Measurements from ENCODE around the gene CMTM2.
"Not testable (repeated sequence)": the region's sequence is repeated elsewhere in the genome, so short reads cannot be mapped to it uniquely, and the experiment has no call there.

CMTM2 gene

DNA sequence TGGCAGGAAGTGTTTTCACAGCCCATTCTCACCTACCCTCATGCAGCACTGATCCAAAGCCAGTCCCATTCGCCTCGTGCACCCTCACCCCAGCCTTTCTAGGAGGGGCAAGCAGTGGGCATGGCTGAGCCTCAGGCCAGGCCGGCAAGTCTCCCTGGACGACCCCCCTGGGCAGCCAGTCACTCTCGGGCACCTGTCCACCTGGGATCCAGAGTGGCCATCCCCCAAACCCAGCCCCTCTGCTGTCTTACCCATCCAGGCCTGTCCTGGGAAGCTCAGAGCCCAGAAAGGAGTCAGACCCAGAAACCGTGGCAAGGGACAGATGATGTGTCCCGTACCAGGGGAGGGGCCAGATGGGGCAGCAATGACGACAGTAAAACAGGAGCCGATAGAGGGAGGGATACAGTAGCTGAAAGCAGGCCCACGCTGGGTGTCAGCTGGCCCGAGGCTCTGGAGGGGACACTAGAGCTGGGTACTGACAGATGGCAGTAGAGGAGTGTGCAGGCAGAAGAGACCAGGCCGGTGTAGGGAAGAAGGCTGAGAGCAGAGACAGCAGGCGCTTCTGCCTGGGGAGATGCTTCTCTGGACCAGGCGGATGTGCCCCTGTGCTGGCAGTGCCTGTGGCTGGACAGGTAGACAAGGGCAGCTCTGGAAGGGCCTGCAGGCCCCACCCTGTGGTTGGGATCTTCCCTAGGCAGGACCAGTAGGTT is 31.0 kb downstream of the CMTM2 start:
- Histone ChIP-seq H3K4me3 (ENCODE audit: insufficient read length, low read depth) (no peak overlapping the region), H3K27me3 (ENCODE audit: insufficient read depth, insufficient read length) (no peaks in the 10 kb centered on the region), H3K9ac (ENCODE audit: insufficient read length, low read depth) (no peak overlapping the region), H3K9me3 (ENCODE audit: insufficient read depth, low read length) (no peaks in the 10 kb centered on the region), H3K36me3 (ENCODE audit: insufficient read depth, insufficient read length, low read length) (peaks cover 85% of the 10 kb centered on the region), H3K4me1 (ENCODE audit: insufficient read depth, insufficient read length) (peaks cover 35% of the 10 kb centered on the region)
- DNase-seq (ENCODE audit: low read depth, low spot score): no peak
- TF ChIP-seq YY1 (IDR thresholded peaks at IDR 0.05; ENCODE audit: insufficient read depth, insufficient read length): no peak
- no peak for TF ChIP-seq SUZ12 (IDR thresholded peaks at IDR 0.05; ENCODE audit: extremely low read depth, insufficient read depth, insufficient read length)
- no peak for TF ChIP-seq ZNF274 (IDR thresholded peaks at IDR 0.05; ENCODE audit: low read depth, low read length)

DNA sequence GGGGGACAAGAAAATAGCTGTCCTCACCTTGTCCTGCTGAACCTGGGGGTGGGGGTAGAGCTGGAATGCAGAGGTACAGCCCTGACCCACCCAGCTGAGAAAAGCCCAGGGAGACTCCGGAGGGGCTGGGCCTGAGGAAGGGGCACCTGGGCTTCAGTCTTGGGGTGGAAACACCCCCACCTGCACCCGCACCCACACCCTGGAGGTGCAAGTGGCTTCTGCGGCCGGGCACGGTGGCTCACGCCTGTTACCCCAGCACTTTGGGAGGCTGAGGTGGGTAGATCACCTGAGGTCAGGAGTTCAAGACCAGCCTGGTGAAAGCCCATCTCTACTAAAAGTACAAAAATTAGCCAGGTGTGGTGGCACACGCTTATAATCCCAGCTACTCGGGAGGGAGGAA is 32.6 kb downstream of the CMTM2 start:
- not testable (repeated sequence) for H3K27me3 ChIP-seq (ENCODE audit: insufficient read depth, insufficient read length); H3K9me3 ChIP-seq (ENCODE audit: insufficient read depth, low read length); DNase-seq (ENCODE audit: low read depth, low spot score); H3K4me3 ChIP-seq (ENCODE audit: insufficient read length, low read depth); H3K9ac ChIP-seq (ENCODE audit: insufficient read length, low read depth)
- H3K36me3 ChIP-seq (ENCODE audit: insufficient read depth, insufficient read length, low read length): peaks cover 81% of the 10 kb centered on the region
- H3K4me1 ChIP-seq (ENCODE audit: insufficient read depth, insufficient read length): peaks cover 31% of the 10 kb centered on the region

- Histone ChIP-seq H3K4me3 (ENCODE audit: insufficient read length, low read depth) (no peak overlapping the region), H3K9ac (ENCODE audit: insufficient read length, low read depth) (no peak overlapping the region), H3K9me3 (ENCODE audit: insufficient read depth, low read length) (no peaks in the 10 kb centered on the region), H3K27me3 (ENCODE audit: insufficient read depth, insufficient read length) (no peaks in the 10 kb centered on the region), H3K4me1 (ENCODE audit: insufficient read depth, insufficient read length) (peaks cover 27% of the 10 kb centered on the region), H3K36me3 (ENCODE audit: insufficient read depth, insufficient read length, low read length) (peaks cover 76% of the 10 kb centered on the region)
- DNase-seq (ENCODE audit: low read depth, low spot score): no peak
- TF ChIP-seq SUZ12 (IDR thresholded peaks at IDR 0.05; ENCODE audit: extremely low read depth, insufficient read depth, insufficient read length) (no peak), YY1 (IDR thresholded peaks at IDR 0.05; ENCODE audit: insufficient read depth, insufficient read length) (no peak), ZNF274 (IDR thresholded peaks at IDR 0.05; ENCODE audit: low read depth, low read length) (no peak)
Measured at GRCh38 chr16:66612422-66612821, 33.2 kb downstream of the CMTM2 start.

GRCh38 chr16:66614161-66614802 is 35.0 kb downstream of the CMTM2 start:
- no peak for DNase-seq (ENCODE audit: low read depth, low spot score)
- no peaks in the 10 kb centered on the region for H3K9me3 ChIP-seq (ENCODE audit: insufficient read depth, low read length)
- peaks cover 64% of the 10 kb centered on the region for H3K36me3 ChIP-seq (ENCODE audit: insufficient read depth, insufficient read length, low read length)
- TF ChIP-seq SUZ12 (IDR thresholded peaks at IDR 0.05; ENCODE audit: extremely low read depth, insufficient read depth, insufficient read length) (no peak), YY1 (IDR thresholded peaks at IDR 0.05; ENCODE audit: insufficient read depth, insufficient read length) (no peak), ZNF274 (IDR thresholded peaks at IDR 0.05; ENCODE audit: low read depth, low read length) (no peak)
- no peaks in the 10 kb centered on the region for H3K27me3 ChIP-seq (ENCODE audit: insufficient read depth, insufficient read length)
- H3K9ac ChIP-seq (ENCODE audit: insufficient read length, low read depth): no peak overlapping the region
- H3K4me1 ChIP-seq (ENCODE audit: insufficient read depth, insufficient read length): peaks cover 19% of the 10 kb centered on the region
- no peak overlapping the region for H3K4me3 ChIP-seq (ENCODE audit: insufficient read length, low read depth)

DNA sequence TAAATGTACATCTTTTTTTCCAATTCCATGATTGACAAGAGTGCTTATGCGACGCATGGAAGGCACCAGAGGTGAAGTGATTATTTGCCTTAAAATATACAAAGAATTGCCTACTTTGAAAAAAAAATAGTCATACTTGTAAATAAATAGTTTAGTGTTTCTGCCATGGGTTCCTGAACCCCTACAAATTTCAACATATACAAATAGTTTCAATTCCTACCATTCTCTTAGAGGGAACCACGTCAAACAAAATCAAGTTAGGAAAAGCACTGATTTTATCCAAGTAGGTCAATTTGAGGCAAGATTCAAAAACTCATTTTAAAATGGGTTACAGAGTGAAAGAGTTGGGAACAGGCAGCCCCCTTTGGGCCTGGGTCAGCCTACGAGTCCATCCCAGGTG is 36.9 kb downstream of the CMTM2 start:
- no peak for DNase-seq (ENCODE audit: low read depth, low spot score)
- H3K27me3 ChIP-seq (ENCODE audit: insufficient read depth, insufficient read length): no peaks in the 10 kb centered on the region
- H3K36me3 ChIP-seq (ENCODE audit: insufficient read depth, insufficient read length, low read length): peaks cover 48% of the 10 kb centered on the region
- no peaks in the 10 kb centered on the region for H3K9me3 ChIP-seq (ENCODE audit: insufficient read depth, low read length)
- no peak overlapping the region for H3K4me3 ChIP-seq (ENCODE audit: insufficient read length, low read depth)
- no peak for TF ChIP-seq ZNF274 (IDR thresholded peaks at IDR 0.05; ENCODE audit: low read depth, low read length)
- no peak for TF ChIP-seq YY1 (IDR thresholded peaks at IDR 0.05; ENCODE audit: insufficient read depth, insufficient read length)
- no peak for TF ChIP-seq SUZ12 (IDR thresholded peaks at IDR 0.05; ENCODE audit: extremely low read depth, insufficient read depth, insufficient read length)
- H3K4me1 ChIP-seq (ENCODE audit: insufficient read depth, insufficient read length): peaks cover 13% of the 10 kb centered on the region
- no peak overlapping the region for H3K9ac ChIP-seq (ENCODE audit: insufficient read length, low read depth)

DNA sequence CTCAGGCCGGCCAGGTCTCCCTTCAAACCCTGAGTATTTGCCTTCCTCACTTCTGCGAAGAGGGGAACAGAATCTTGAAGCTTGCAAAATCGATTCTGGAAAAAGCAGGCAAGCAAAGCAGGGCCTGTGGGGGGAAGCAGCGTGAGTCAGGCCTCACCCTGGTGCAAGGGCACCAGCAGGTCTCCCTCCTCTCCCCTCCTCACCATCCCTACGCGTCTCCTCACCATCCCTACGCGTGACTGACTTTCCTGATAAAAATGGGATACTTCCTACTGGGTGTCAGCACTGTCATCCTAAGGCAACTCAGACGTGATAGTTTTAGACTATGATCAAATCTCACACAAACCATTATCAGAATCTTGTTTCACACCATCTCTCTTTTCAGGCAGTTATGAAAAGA is 37.3 kb downstream of the CMTM2 start:
- TF ChIP-seq YY1 (IDR thresholded peaks at IDR 0.05; ENCODE audit: insufficient read depth, insufficient read length) (no peak), SUZ12 (IDR thresholded peaks at IDR 0.05; ENCODE audit: extremely low read depth, insufficient read depth, insufficient read length) (no peak), ZNF274 (IDR thresholded peaks at IDR 0.05; ENCODE audit: low read depth, low read length) (no peak)
- DNase-seq (ENCODE audit: low read depth, low spot score): no peak
- Histone ChIP-seq H3K9ac (ENCODE audit: insufficient read length, low read depth) (no peak overlapping the region), H3K36me3 (ENCODE audit: insufficient read depth, insufficient read length, low read length) (peaks cover 48% of the 10 kb centered on the region), H3K27me3 (ENCODE audit: insufficient read depth, insufficient read length) (no peaks in the 10 kb centered on the region), H3K4me3 (ENCODE audit: insufficient read length, low read depth) (no peak overlapping the region), H3K9me3 (ENCODE audit: insufficient read depth, low read length) (no peaks in the 10 kb centered on the region), H3K4me1 (ENCODE audit: insufficient read depth, insufficient read length) (peaks cover 13% of the 10 kb centered on the region)

GRCh38 chr16:66617010-66617434 is 37.8 kb downstream of the CMTM2 start:
- no peak for TF ChIP-seq SUZ12 (IDR thresholded peaks at IDR 0.05; ENCODE audit: extremely low read depth, insufficient read depth, insufficient read length)
- TF ChIP-seq YY1 (IDR thresholded peaks at IDR 0.05; ENCODE audit: insufficient read depth, insufficient read length): no peak
- no peak for TF ChIP-seq ZNF274 (IDR thresholded peaks at IDR 0.05; ENCODE audit: low read depth, low read length)
- H3K36me3 ChIP-seq (ENCODE audit: insufficient read depth, insufficient read length, low read length): peaks cover 48% of the 10 kb centered on the region
- no peak overlapping the region for H3K4me3 ChIP-seq (ENCODE audit: insufficient read length, low read depth)
- no peaks in the 10 kb centered on the region for H3K27me3 ChIP-seq (ENCODE audit: insufficient read depth, insufficient read length)
- H3K9me3 ChIP-seq (ENCODE audit: insufficient read depth, low read length): no peaks in the 10 kb centered on the region
- no peak for DNase-seq (ENCODE audit: low read depth, low spot score)
- peaks cover 13% of the 10 kb centered on the region for H3K4me1 ChIP-seq (ENCODE audit: insufficient read depth, insufficient read length)
- no peak overlapping the region for H3K9ac ChIP-seq (ENCODE audit: insufficient read length, low read depth)
